Measurements from ENCODE around the gene BACH2. TPM values are rescaled to one million over a fixed set of nuclear protein-coding genes. Genes with fewer than 3 reads are reported as not detected.

The BACH2 gene
- total and polyA plus RNA-seq, 2 of the 8 experiments (the other 6 are each of a cell fraction or from before 2014, with no cell fraction given), result 1.9 to 5.9 TPM

GRCh38 chr6:90329386-90330077 is 32.9 kb upstream of the BACH2 start:
- WGBS, 2 experiments (ENCODE audit: extremely low coverage in 1 of 2, insufficient coverage in 1 of 2, insufficient read length in 1 of 2, insufficient replicate concordance in 2 of 2, low coverage in 1 of 2, low lambda C conversion rate in 2 of 2, missing lambda C conversion rate in 1 of 2), result 51% methylated on average over 2 of the region's 2 CpGs; no CpG with 5 or more reads in 1 of the 2 experiments
- Histone ChIP-seq H3K23ac (ENCODE audit: insufficient read length) (no peak overlapping the region), H2BK12ac (ENCODE audit: low read depth, low read length) (no peak overlapping the region)
- no peak for TF ChIP-seq CREB1 (IDR thresholded peaks at IDR 0.05)
- no peak for TF ChIP-seq YY1 (IDR thresholded peaks at IDR 0.05; ENCODE audit: low read depth, low read length)

More at GRCh38 chr6:90329386-90330077, 32.9 kb upstream of the BACH2 start:
- ChIA-PET CTCF (ENCODE audit: partially characterized antibody) (no interaction called here), POLR2A (ENCODE audit: partially characterized antibody) (no interaction called here)
- no peak overlapping the region for H2BK15ac ChIP-seq (ENCODE audit: low read length)
- H3K23me2 ChIP-seq (ENCODE audit: low read depth, low read length), result no peaks in the 10 kb centered on the region
- no peak overlapping the region for H3K9ac ChIP-seq (replicated peaks in 1 of 4; ENCODE audit: extremely low read depth in 1 of 4, low read depth in 3 of 4, low read length in 3 of 4)
- H2BK5ac ChIP-seq (ENCODE audit: low read depth, low read length), result no peak overlapping the region
- peaks cover 0 to 7% of the 10 kb centered on the region in 2 experiments; a peak in 3 of 4 replicates for H3K9me3 ChIP-seq (ENCODE audit: insufficient read depth in 2 of 2, low read depth in 1 of 2, low read length in 1 of 2)
- H2BK20ac ChIP-seq (ENCODE audit: low read length), result no peak overlapping the region
- peaks cover 0 to 6% (median 2%) of the 10 kb centered on the region in 4 experiments; a peak in 4 of 7 replicates for H3K4me1 ChIP-seq (replicated peaks in 1 of 4; ENCODE audit: control insufficient read depth in 3 of 4, insufficient read depth in 4 of 4, low read length in 3 of 4)
- no peak overlapping the region for H4K5ac ChIP-seq (ENCODE audit: insufficient read length, low read depth, low read length)
- H3K79me2 ChIP-seq (ENCODE audit: control insufficient read depth in 1 of 2, insufficient read depth in 2 of 2, low read length in 2 of 2), result no peaks in the 10 kb centered on the region
- H4K91ac ChIP-seq (replicated peaks; ENCODE audit: insufficient read length, low read length), result no peak overlapping the region
- H3K27me3 ChIP-seq (replicated peaks in 1 of 4; ENCODE audit: control insufficient read depth in 3 of 4, extremely low read depth in 1 of 4, insufficient read depth in 3 of 4, low read length in 3 of 4), result no peaks in the 10 kb centered on the region
- H4K8ac ChIP-seq (ENCODE audit: extremely low read depth, insufficient read depth, low read length), result no peak overlapping the region
- H3K4ac ChIP-seq (replicated peaks; ENCODE audit: insufficient read length, low read depth, low read length), result no peak overlapping the region
- no peak overlapping the region for H2AK5ac ChIP-seq (ENCODE audit: low read depth, low read length)
- H3K4me3 ChIP-seq (ENCODE audit: extremely low read depth in 1 of 4, insufficient read depth in 2 of 4, low read depth in 3 of 4, low read length in 4 of 4), result peak overlapping the region in 1 of 4 experiments; percentile 41; a peak in 2 of 8 replicates
- peak overlapping the region; percentile 4 to 40; a peak in 3 of 4 replicates for H3K4me2 ChIP-seq (ENCODE audit: insufficient read depth in 1 of 2, low read depth in 2 of 2, low read length in 2 of 2)
- no peak overlapping the region for H3K27ac ChIP-seq (ENCODE audit: low read depth, low read length)
- no peak for DNase-seq (ENCODE audit: low read depth in 1 of 2, low spot score in 2 of 2)
- no peak overlapping the region for H3K56ac ChIP-seq (replicated peaks; ENCODE audit: insufficient read length, low read depth, low read length)
- H3K79me1 ChIP-seq (ENCODE audit: low read depth, low read length), result no peaks in the 10 kb centered on the region
- no peak overlapping the region; the same call in 1 of the 2 replicates for H3K18ac ChIP-seq (ENCODE audit: extremely low read depth, low read length)
- H2AFZ ChIP-seq (ENCODE audit: low read length), result no peak overlapping the region
- no peaks in the 10 kb centered on the region for H4K20me1 ChIP-seq (replicated peaks in 1 of 2; ENCODE audit: control insufficient read depth in 1 of 2, insufficient read depth in 2 of 2, low read length in 2 of 2)
- peak; percentile 57 for FAIRE-seq
- H3K14ac ChIP-seq (ENCODE audit: insufficient read length), result no peak overlapping the region
- H2BK120ac ChIP-seq (replicated peaks; ENCODE audit: low read depth, low read length), result no peak overlapping the region
- H3K36me3 ChIP-seq (ENCODE audit: control insufficient read depth in 2 of 4, insufficient read depth in 4 of 4, low read length in 3 of 4), result no peaks in the 10 kb centered on the region
